Stomach (tissue), 4 donors: ENCODE data around the gene RRBP1.

Experiments used
- CTCF ChIP-seq, 7 experiments: fragments of 450-650 bp in 4 of 7; fragments of 200-600 bp in 3 of 7; sonication (generic) in 3 of 7; IDR thresholded peaks; one replicate each; pipeline ENCODE4 v1.5.1; 2016 to 2019; ENCODE audit warnings: antibody characterized with exemption in 7 of 7, control low read depth in 2 of 7, mild to moderate bottlenecking in 1 of 7
- POLR2A ChIP-seq, 4 donors: fragments of 450-650 bp; IDR thresholded peaks; one replicate each; pipeline ENCODE4 v1.6.1; 2016; ENCODE audit warnings: antibody characterized with exemption in 4 of 4, control low read depth in 2 of 4, mild to moderate bottlenecking in 1 of 4, moderate library complexity in 1 of 4
- POLR2AphosphoS5 ChIP-seq, 3 donors: sonication (generic); formaldehyde crosslinking; IDR thresholded peaks; one replicate each; pipeline ENCODE4 v1.6.1; 2016; ENCODE audit warnings: antibody characterized with exemption in 3 of 3

GRCh38 chr20:17682103-17682888, at the start of gene RRBP1:
- TF ChIP-seq POLR2A (IDR thresholded peaks at IDR 0.05) (peak in 2 of 4 donors; percentile 80 to 92), CTCF (IDR thresholded peaks at IDR 0.05) (peak in 4 of 7 experiments; percentile 30 to 63 (median 52)), POLR2AphosphoS5 (IDR thresholded peaks at IDR 0.05) (peak; percentile 63 to 98 (median 98))
